Gastroesophageal sphincter (tissue), 3 donors: ENCODE results near the gene FIGN.

ENCODE experiments used
- CTCF ChIP-seq, 4 experiments: fragments of 200-600 bp in 2 of 4; fragments of 450-650 bp in 2 of 4; sonication (generic) in 1 of 4; IDR thresholded peaks; one replicate each; pipeline ENCODE4 v1.5.1; 2017 to 2019; ENCODE audit warnings: antibody characterized with exemption in 4 of 4, mild to moderate bottlenecking in 2 of 4, moderate library complexity in 2 of 4
- EP300 ChIP-seq: sonication (generic); formaldehyde crosslinking; IDR thresholded peaks from one replicate; pipeline ENCODE4 v1.6.1; 2017; ENCODE audit warnings: antibody characterized with exemption, mild to moderate bottlenecking
- POLR2A ChIP-seq, 2 donors: fragments of 450-650 bp; IDR thresholded peaks; one replicate each; pipeline ENCODE4 v1.6.1; 2017; ENCODE audit warnings: antibody characterized with exemption in 2 of 2, mild to moderate bottlenecking in 2 of 2, moderate library complexity in 1 of 2
- POLR2AphosphoS5 ChIP-seq: sonication (generic); formaldehyde crosslinking; IDR thresholded peaks from one replicate; pipeline ENCODE4 v1.6.1; 2017; ENCODE audit warnings: antibody characterized with exemption

GRCh38 chr2:163775304-163775703 is 39.5 kb upstream of the FIGN start:
- no peak for TF ChIP-seq CTCF (IDR thresholded peaks at IDR 0.05)
- TF ChIP-seq POLR2AphosphoS5 = no peak
- no peak for TF ChIP-seq POLR2A (IDR thresholded peaks at IDR 0.05)
- TF ChIP-seq EP300 = no peak
